Urinary bladder (tissue), 4 donors: ENCODE data around the gene UBE2L5. TPM values are rescaled to one million over a fixed set of nuclear protein-coding genes. Genes with fewer than 3 reads are reported as not detected.
"Not testable (repeated sequence)": the region's sequence is repeated elsewhere in the genome, so short reads cannot be mapped to it uniquely, and the experiment has no call there.

ENCODE experiments used
- DNase-seq: peaks from one replicate; pipeline ENCODE4 v3.0.0-alpha.2; 2015; ENCODE audit errors: extremely low spot score
- H3K27ac ChIP-seq: one replicate; pipeline ENCODE4 v1.5.1; 2013; ENCODE audit warnings: low read depth, mild to moderate bottlenecking, moderate library complexity
- H3K36me3 ChIP-seq: one replicate; pipeline ENCODE4 v1.6.1; 2013; ENCODE audit warnings: mild to moderate bottlenecking, moderate library complexity; ENCODE audit not compliant: insufficient read depth
- H3K4me1 ChIP-seq: one replicate; pipeline ENCODE4 v1.6.1; 2013; ENCODE audit warnings: mild to moderate bottlenecking, moderate library complexity; ENCODE audit not compliant: insufficient read depth
- H3K4me3 ChIP-seq: one replicate; pipeline ENCODE4 v1.5.1; 2013; ENCODE audit warnings: low read depth, low read length
- WGBS: extraction: QIAGEN DNeasy Blood & Tissue Kit; methylation state at CpG from one replicate; pipeline ENCODE4 v1.1.7; 2013; 5-methylcytosine and 5-hydroxymethylcytosine counted together
- polyA plus RNA-seq: library from polyadenylated mRNA; stranded (reverse); fragments of 200-250 nt; gene quantifications from one replicate; pipeline ENCODE4 v1.2.3, GENCODE V29; 2013
- total RNA-seq: library from RNA; depleted of rRNA; stranded (reverse); fragments of >200 nt; gene quantifications from one replicate; pipeline ENCODE4 v1.2.3, GENCODE V29; 2014
- donor health status: healthy with polysubstance abuse.
- donor health status: healthy.

Gene UBE2L5
- total and polyA plus RNA-seq, 2 donors = 0.20 to 0.21 TPM

GRCh38 chr13:30438286-30438685, 16.0 kb downstream of the UBE2L5 start:
- no peaks in the 10 kb centered on the region for H3K36me3 ChIP-seq
- DNase-seq = no peak
- WGBS = 94% methylated on average over 3 of the region's 3 CpGs
- no peaks in the 10 kb centered on the region for H3K4me1 ChIP-seq
- no peak overlapping the region for H3K4me3 ChIP-seq
- H3K27ac ChIP-seq = no peak overlapping the region

DNA sequence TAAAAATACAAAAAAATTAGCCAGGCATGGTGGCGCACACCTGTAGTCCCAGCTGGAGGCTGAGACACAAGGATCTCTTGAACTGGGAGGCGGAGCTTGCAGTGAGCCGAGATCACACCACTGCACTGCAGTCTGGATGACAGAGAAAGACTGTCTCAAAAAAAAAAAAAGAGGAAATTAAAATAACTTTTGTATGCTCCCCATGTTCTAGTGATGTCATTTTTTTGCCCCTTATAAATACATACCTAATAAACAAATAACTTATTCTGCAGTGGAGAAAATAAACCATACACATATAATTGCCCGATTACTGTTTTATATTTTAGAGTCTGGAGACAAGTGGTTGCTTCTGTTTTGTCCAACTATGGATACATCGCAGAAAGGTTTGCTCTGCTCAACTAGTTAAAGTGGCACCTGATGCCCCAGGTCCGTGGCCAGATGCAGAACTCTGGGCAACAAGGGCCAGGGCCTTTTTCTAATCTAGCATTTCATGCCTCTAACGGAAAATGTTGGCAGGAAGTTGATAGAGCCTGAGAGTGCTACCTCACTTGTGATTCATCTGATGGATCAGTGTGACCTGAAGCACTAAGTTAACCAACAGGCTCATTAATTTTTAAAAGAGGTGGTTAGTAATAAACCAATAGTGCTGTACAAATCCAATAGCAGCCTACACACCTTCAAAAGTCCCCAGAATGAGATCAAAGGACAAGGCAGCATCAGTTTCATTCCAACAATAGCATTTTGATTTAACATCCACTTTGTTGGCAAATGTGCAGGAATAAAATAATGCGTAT, 18.8 kb downstream of the UBE2L5 start:
- no peak overlapping the region for H3K27ac ChIP-seq
- no peak overlapping the region for H3K4me3 ChIP-seq
- no peaks in the 10 kb centered on the region for H3K4me1 ChIP-seq
- WGBS = 67% methylated on average over 8 of the region's 8 CpGs
- no peak for DNase-seq
- no peaks in the 10 kb centered on the region for H3K36me3 ChIP-seq

DNA sequence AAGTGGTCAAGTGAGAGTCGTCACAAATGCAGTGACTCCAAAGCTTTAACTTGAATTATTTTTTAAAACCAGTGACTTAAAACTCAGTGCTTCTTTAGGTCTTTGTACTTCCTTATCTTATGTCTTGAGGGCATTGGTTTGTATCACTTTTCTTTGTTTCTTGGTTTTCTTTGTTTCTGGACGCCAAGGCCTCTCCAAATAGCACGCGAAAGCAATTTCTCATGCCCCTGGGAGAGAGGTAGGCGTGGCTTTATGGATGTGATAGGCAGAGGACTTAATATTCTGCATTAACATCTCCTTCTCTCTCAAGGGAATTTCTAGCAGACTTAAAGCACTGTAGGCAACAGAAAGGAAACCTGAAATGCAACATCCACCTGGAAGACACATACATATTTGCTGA, 20.6 kb downstream of the UBE2L5 start:
- Histone ChIP-seq H3K36me3 (no peaks in the 10 kb centered on the region), H3K4me1 (no peaks in the 10 kb centered on the region), H3K27ac (no peak overlapping the region), H3K4me3 (no peak overlapping the region)
- no peak for DNase-seq
- WGBS = 73% methylated on average over 5 of the region's 5 CpGs

GRCh38 chr13:30443491-30443890, 21.2 kb downstream of the UBE2L5 start:
- DNase-seq, H3K4me3 ChIP-seq, H3K36me3 ChIP-seq, H3K27ac ChIP-seq, H3K4me1 ChIP-seq: not testable (repeated sequence)
- WGBS = 94% methylated on average over 3 of the region's 3 CpGs

DNA sequence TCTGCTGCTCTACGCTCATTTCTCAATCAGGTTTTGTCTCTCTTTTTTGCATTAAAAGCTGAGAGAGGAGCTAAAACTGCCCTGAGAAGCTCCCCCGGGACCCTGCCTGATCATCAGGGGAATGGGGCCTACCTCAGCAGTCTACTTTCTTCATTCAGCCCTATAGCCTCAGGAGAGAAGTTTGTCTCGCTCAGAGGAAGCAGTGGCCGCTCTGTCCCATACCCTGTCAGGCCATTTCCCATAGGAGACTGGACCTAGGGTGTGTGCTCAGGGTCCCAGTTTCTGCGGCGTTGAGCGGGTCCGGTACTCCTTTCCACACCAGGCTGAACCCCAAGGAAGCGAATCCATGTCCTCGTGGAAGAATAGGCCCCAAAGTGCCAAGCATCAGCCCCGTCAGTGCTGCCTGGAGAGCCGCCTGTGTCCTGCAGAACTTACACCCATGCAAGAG, 21.7 kb downstream of the UBE2L5 start:
- Histone ChIP-seq H3K36me3 (no peaks in the 10 kb centered on the region), H3K4me1 (no peaks in the 10 kb centered on the region), H3K27ac (no peak overlapping the region), H3K4me3 (no peak overlapping the region)
- DNase-seq = no peak
- 97% methylated on average over 12 of the region's 12 CpGs for WGBS

GRCh38 chr13:30446126-30446500, 23.8 kb downstream of the UBE2L5 start:
- DNase-seq = no peak
- 42% methylated on average over 7 of the region's 7 CpGs for WGBS
- Histone ChIP-seq H3K36me3 (no peaks in the 10 kb centered on the region), H3K4me3 (peak overlapping the region; percentile 20), H3K4me1 (no peaks in the 10 kb centered on the region), H3K27ac (peak overlapping the region; percentile 42)

- WGBS = 96% methylated on average over 4 of the region's 4 CpGs
- no peak for DNase-seq
- H3K27ac ChIP-seq = no peak overlapping the region
- H3K4me3 ChIP-seq = no peak overlapping the region
- H3K36me3 ChIP-seq = no peaks in the 10 kb centered on the region
- no peaks in the 10 kb centered on the region for H3K4me1 ChIP-seq
These were observed 26.1 kb downstream of the UBE2L5 start for GRCh38 chr13:30448441-30448840.

GRCh38 chr13:30450066-30450465, 27.8 kb downstream of the UBE2L5 start:
- Histone ChIP-seq H3K36me3 (no peaks in the 10 kb centered on the region), H3K27ac (no peak overlapping the region), H3K4me3 (no peak overlapping the region), H3K4me1 (no peaks in the 10 kb centered on the region)
- DNase-seq = no peak
- 98% methylated on average over 2 of the region's 2 CpGs for WGBS

DNA sequence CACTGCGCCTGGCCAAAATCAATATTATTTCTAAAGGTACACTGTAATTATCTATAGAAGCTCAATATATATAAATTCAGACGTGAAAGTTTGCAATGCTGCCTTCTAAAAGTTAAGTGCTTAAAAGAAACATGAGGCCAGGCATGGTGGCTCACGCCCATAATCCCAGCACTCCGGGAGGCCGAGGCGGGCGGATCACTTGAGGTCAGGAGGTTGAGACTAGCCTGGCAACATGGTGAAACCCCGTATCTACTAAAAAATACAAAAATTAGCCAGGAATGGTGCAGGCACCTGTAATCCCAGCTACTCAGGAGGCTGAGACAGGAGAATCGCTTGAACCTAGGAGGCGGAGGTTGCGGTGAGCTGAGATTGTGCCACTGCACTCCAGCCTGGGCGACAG, 29.2 kb downstream of the UBE2L5 start:
- H3K36me3 ChIP-seq, DNase-seq, H3K4me3 ChIP-seq, H3K4me1 ChIP-seq, H3K27ac ChIP-seq: not testable (repeated sequence)
- 92% methylated on average over 12 of the region's 12 CpGs for WGBS

DNA sequence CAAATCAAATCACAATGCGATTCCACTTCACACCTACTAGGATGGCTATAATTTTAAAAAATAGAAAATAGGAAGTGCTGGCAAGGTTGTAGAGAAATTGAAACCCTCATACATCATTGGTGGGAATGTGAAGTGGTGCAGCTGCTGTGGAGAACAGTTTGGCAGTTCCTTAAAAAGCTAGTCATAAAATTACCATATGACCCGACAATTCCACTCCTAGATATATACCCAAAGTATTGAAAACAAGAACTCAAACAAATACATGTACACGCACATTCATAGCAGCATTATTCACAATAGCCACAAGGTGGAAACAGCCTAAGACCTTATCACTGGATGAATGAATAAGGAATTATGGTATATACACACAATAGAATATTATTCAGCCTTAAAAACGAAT, 31.4 kb downstream of the UBE2L5 start:
- WGBS = 91% methylated on average over 4 of the region's 4 CpGs
- no peak overlapping the region for H3K27ac ChIP-seq
- DNase-seq = no peak
- no peak overlapping the region for H3K4me3 ChIP-seq
- H3K36me3 ChIP-seq = no peaks in the 10 kb centered on the region
- H3K4me1 ChIP-seq = no peaks in the 10 kb centered on the region

DNA sequence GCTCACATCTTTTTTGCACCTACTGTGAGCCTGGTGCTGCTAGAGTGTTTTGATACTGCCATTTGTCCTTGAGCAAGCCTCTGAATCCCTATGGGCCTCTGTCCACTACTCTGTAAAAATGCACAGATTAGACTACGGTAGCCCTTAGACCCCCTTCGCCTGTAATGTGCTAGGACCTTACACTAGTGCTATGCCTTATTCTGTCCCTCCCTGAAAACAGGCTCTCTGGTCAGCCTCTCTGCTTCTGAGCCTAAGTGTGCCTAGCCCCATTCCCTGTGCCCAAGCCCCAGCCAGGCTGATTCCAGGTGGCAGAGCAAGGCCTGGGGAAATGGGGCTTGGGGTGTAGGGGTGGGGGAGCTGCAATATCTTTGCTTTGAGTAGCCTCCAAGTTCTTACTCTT, 32.7 kb downstream of the UBE2L5 start:
- Histone ChIP-seq H3K36me3 (no peaks in the 10 kb centered on the region), H3K27ac (no peak overlapping the region)
- WGBS = 87% methylated on average over 2 of the region's 2 CpGs

DNA sequence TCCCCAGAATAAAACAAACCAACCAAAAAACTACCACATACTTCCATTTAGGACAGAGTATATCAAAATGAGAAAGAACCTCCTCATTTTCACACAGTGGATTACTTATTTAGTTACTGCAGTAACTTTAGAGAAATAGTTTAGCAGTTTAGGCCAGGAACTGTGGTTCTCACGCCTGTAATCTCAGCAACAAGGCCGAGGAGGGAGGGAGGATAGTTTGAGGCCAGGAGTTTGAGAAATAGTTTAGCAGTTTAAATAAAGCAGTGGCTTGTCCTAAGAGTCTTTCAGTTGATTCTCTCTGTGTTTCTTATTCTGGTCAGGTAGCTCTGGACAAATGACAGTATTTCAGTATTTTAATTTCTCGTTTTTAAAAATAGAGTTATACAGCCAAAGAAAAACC, 34.0 kb downstream of the UBE2L5 start:
- no peaks in the 10 kb centered on the region for H3K36me3 ChIP-seq
- H3K4me3 ChIP-seq = no peak overlapping the region
- WGBS = 52% methylated on average over 3 of the region's 3 CpGs
- no peak overlapping the region for H3K27ac ChIP-seq
- DNase-seq = no peak
- H3K4me1 ChIP-seq = no peaks in the 10 kb centered on the region

More for the DNA sequence above, 32.7 kb downstream of the UBE2L5 start:
- H3K4me1 ChIP-seq = no peaks in the 10 kb centered on the region
- H3K4me3 ChIP-seq = no peak overlapping the region
- DNase-seq = no peak

DNA sequence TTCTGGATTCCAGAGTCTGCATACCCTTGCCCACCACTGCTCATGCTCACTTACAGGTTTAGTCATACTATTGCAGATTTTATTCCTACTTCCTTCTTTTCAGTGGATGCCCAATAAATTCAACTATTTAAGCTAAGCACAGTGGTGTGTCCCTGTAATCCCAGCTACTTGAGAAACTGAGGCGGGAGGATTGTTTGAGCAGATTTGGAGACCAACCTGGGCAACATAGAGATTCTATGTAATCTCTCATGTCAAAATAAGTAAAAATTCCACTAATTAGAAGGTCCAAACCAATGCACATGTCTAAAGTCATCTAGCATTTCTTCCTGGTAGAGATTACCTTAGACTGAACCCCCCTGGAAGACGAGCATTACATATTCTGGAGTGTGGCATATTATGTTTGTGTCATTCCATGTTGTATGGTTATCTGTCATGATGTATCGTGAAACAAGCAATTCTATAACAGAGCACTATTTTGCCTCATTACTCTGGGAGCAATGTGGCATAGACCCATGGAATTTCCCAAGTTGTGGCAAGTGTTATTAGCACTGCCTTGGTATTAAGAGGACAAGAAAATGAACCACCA, 35.1 kb downstream of the UBE2L5 start:
- no peak overlapping the region for H3K4me3 ChIP-seq
- WGBS = 94% methylated on average over 3 of the region's 3 CpGs
- no peaks in the 10 kb centered on the region for H3K4me1 ChIP-seq
- H3K36me3 ChIP-seq = no peaks in the 10 kb centered on the region
- no peak overlapping the region for H3K27ac ChIP-seq
- no peak for DNase-seq

DNA sequence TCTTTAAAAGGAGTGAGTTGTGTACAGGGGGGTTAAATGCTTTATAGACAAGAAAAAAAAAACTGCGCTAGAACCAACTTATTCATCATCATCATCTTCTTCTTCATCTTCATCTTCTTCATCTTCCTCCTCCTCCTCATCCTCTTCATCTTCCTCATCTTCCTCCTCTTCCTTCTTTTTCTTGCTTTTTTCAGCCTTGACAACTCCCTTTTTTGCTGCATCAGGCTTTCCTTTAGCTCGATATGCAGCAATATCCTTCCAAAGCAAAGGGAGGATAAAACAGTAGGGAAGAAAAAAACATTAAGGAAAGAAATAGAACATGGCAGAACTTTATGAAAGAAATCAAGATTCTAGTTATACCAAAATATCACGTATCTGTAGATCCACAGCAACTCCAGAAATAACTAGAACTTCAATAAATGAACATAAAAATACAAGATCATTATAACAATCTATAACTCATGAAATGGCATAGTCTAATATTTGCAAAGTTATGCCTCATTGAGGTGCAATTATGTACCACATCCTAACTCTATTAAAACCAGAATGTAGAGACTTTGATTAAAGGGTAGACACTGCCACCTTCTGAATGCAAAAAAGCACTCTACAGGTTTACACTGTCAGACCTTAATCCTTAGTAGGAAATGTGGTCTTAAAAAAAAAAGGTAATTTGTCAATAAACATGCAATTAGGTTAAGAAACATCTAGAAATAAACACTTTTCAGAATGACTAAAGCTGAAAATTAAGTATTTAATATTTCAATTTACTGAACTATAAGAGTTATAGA, 39.2 kb downstream of the UBE2L5 start:
- not testable (repeated sequence) for DNase-seq, H3K4me1 ChIP-seq, H3K27ac ChIP-seq, H3K4me3 ChIP-seq, H3K36me3 ChIP-seq
- WGBS = 81% methylated on average over 3 of the region's 3 CpGs
